Activated gamma-delta T cell (primary cell): ENCODE data around the gene CBFA2T2.

Experiments
- DNase-seq: peaks from one replicate; lab custom pipeline; 2025; lab: John Stamatoyannopoulos, UW

Gene CBFA2T2

GRCh38 chr20:33651562-33652048 lies 161.7 kb downstream of the CBFA2T2 start:
- DNase-seq = no peak

- DNase-seq = no peak
Measured at GRCh38 chr20:33653218-33653899, 163.5 kb downstream of the CBFA2T2 start.

GRCh38 chr20:33653900-33654596 lies 164.2 kb downstream of the CBFA2T2 start:
- no peak for DNase-seq

GRCh38 chr20:33654680-33655161 lies 164.8 kb downstream of the CBFA2T2 start:
- no peak for DNase-seq

- no peak for DNase-seq
Measured at GRCh38 chr20:33655164-33655563, 165.3 kb downstream of the CBFA2T2 start.

- no peak for DNase-seq
Measured at GRCh38 chr20:33656010-33656782, 166.3 kb downstream of the CBFA2T2 start.

- DNase-seq = no peak
Measured at GRCh38 chr20:33656783-33657703, 167.1 kb downstream of the CBFA2T2 start.

GRCh38 chr20:33657704-33658095 lies 167.8 kb downstream of the CBFA2T2 start:
- DNase-seq = no peak

GRCh38 chr20:33658510-33658909 lies 168.6 kb downstream of the CBFA2T2 start:
- no peak for DNase-seq

- no peak for DNase-seq
Measured at GRCh38 chr20:33658929-33659328, 169.0 kb downstream of the CBFA2T2 start.

- no peak for DNase-seq
Measured at GRCh38 chr20:33659341-33660034, 169.6 kb downstream of the CBFA2T2 start.

GRCh38 chr20:33660035-33660684 lies 170.3 kb downstream of the CBFA2T2 start:
- no peak for DNase-seq

GRCh38 chr20:33660685-33661058 lies 170.8 kb downstream of the CBFA2T2 start:
- DNase-seq = no peak

- no peak for DNase-seq
Measured at GRCh38 chr20:33662172-33662571, 172.3 kb downstream of the CBFA2T2 start, which contains the start of gene C20orf144. C20orf144 (plus strand) TSS chr20:33662327; CDS start chr20:33662346, 19 bp downstream.

GRCh38 chr20:33663161-33664084 lies 173.5 kb downstream of the CBFA2T2 start:
- DNase-seq = peak; percentile 76

GRCh38 chr20:33664085-33664761 lies 174.3 kb downstream of the CBFA2T2 start:
- no peak for DNase-seq

- DNase-seq = no peak
Measured at GRCh38 chr20:33664762-33665144, 174.9 kb downstream of the CBFA2T2 start.
